ENCODE results near the gene CCDC148.

The CCDC148 gene

DNA sequence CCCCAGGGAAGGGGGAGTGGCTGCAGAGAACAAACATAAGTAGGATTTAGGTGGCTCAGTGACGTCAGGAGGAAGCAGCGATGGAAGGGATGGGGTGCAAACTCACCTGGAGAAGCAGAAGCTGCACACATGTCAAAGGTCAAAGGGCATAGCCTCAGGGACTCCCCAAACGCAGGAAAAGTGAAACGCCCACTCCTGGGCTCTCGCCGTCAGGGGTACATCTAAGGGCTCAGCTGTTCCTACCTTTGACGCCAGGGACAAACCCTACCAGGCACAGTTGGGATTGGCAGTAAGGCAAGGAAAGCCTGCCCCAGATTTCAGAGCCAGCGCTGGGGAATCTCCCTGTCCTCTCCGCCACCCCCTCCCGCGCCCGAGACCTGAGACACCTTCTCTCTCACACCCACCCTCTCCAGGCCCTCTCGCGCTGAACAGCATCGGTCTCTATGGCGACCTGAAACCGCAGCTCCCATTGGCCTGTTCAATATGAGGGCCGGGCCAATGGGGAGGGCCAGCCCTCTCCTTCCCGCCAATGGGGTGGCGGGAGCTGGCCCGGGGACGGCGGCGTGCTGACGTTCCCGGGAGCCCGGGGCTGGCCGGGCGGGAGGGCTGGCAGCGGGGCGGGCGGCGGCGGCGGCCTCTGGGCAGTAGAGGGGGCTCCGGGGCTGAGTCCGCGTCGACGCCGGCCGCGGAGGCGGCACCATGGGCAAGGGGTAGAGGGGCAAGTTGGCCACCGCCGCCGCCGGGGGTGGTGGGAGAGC, at the start of gene CCDC148, which contains the start of gene PKP4:
Gene CCDC148 (minus strand): TSS at position 445 of the 758 bp plus-strand sequence. CDS start 314 bp downstream, at position 131.
Gene PKP4 (plus strand): TSS at position 644 of the 758 bp plus-strand sequence. CDS start 76,233 bp downstream, outside the sequence.
- peak; percentile 41 for FAIRE-seq

DNA sequence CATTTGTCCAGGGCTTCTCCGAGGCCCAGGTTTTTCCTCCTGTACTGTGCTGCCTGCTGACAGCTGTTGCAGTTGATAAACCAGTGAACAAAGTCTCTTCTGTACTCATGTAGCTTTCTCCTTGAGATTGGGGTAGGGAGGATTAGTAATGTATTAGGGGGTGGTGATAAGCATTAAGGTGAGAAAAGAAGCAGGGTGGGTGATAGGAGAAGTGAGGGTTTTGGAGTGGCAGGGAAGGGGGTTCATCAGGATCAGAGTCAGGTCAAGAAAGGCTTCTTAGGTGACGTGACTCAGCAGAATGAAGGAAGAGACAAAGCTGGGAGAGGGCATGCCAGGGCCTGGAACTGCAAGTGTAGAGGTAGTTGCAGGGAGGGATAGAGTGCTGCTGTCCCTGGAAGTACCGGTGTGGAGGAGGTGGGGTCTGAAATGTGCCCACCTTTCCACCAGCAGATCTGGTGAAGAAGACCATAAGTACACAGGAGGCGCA, 48.9 kb upstream of the CCDC148 start:
- FAIRE-seq: no peak

DNA sequence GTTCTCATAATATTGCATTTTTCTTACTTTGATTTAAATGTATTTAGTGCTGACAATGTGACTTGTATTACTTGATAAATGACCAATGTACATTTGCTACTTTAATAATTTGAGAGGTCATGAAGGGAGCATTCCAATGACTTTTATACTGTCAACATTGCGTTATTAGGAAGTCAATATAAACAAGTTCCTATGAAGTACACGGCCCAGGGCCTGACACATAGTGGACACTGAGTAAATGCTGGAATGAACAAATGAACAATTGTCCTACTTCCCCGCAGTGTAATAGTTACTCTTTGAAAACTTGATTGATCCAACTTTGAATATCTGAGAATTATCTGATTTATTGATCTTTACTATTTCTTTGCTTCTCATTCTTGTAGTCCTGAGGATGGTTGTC, 47.5 kb upstream of the CCDC148 start:
- no peak for FAIRE-seq

DNA sequence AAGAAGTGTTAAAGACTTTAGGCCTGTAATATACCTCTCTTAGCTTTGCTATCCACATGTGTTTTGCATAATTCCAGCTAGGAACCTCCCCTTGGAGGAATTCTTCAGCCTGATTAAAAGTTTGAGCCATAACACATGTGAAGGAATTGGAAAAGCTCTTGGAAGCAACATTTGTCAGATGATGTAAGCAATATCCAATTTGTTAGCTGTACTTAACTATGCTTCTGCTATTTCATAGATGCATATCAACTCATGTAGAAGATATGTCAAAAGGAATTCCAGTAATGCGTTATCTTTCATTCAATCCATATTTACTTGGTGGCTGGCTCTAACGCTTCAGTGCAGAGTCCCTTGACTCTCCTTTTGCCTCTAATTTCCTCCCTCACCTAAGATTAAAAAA, 46.4 kb upstream of the CCDC148 start:
- FAIRE-seq: no peak

DNA sequence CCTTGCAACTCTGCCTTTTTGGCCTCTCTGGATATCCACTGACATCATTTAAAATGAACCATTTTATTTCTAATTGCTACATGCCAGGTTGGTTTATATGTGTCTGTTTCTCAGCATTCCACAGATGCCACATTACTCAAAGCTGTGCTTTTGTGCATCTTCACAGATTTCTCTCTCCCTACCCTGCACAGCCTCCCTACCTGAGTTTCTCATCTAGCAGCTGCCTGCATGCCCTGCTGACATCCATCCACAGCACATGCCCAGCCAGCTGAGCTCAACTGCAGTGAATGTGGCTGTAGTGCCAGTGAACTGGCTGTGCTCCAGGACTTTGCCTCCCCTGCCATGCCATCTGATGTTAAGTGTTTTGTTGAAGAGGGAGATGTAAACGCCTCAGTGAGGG, 44.7 kb upstream of the CCDC148 start:
- FAIRE-seq: no peak

DNA sequence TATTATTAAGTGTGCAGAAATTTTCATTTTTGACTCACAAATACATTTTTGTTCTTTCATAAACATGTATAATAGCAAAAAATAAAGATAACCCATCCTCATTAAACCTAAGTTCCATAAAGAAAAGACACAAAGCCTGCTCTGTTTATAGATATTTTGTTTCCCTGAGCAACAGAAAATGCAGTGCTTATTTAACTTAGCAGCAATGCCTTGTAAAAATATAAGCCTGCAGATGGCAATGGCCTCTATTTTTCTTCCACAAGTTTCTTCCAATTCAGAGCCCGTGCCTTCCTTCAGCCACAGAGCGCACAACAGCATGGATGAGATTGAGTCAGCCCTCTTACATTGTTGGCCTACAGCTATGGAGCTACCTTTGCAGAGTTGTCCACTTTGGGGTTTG, 43.8 kb upstream of the CCDC148 start:
- no peak for FAIRE-seq

DNA sequence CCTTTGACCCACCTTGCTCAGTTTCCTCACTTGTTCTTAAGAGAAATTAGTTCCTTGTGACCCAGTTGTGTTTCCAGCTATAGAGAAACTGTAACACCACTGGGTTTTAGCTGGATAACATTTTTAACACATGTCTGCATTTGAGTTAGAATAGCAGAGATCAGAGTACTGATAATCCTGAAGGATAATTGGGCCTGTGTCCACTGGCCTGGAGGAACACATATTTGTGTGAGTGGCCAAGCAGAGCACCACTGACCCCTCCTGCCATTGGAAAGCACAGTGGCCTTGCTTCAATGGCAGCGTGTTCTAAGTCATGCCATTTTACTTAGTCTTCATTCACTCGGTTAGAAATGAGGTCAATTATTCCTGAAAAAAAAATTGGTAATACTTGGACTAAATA, 42.8 kb upstream of the CCDC148 start:
- no peak for FAIRE-seq

DNA sequence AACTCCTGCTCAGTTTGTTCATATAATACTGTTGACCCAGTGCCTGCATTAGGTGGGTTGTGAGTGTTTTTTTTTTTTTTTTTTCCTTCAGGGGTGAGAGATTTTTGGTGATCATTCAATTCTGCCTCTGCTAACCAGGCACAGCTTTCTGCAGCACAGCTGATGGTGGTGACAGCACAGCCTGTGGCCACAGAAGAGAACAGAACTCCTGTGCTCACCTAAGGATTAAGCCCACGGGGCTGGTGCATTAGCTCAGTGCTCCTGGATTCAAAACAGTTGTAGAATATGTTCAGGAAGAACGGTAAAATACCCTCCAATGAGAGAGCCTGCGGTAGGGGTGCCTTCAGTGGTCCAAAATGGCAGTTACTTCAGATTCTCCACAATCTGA, 42.2 kb upstream of the CCDC148 start:
- FAIRE-seq: no peak

DNA sequence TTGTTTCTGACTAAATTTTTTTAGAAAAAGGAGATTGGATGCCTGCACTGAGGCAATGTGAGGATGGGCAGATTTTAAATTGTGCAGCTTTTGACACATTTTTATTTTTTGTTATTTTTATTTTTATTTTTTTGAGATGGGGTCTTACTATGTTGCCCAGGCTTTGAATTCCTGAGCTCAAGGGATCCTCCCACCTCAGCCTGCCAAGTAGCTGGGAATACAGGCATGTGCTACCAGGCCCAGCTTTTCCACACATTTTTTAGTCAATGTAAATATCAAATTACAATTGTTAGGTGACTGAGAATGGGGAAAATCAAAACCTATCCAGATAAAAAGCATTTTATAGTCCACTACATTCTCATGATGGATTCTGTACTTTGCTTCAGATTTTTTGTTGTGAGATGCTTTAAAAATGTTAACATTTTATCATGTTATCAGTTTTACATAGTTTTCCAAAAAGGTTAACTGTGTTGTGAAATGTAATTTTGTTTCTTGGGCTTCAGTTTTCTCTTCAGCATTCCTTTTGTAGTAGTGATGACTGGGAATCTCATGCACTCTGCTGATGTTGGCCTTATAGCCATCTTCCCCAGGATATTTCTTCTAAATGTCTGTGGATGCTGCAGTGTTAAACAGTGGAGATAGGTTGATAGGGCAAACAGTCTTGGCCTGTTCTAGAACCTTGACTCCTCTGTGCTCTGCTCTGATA, 41.6 kb upstream of the CCDC148 start:
- no peak for FAIRE-seq

DNA sequence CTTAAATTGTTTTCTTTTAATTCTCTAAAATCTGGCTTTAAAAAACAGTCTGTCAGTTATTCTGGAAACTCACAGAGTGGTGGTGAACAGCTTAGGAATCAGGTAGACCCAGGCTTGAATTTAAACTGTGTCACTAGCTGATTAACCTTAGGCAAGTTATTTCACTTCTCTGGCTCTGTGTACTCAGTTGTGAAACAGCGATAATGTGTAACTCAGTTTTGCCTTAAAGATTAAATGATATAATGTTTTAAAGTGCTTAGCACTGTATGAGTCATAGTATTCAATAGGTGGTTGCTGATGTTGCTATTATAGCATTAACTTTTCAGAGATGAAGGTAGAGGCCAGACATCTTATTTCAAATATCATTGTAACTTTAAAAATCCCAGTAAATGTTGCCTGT, 40.9 kb upstream of the CCDC148 start:
- no peak for FAIRE-seq

DNA sequence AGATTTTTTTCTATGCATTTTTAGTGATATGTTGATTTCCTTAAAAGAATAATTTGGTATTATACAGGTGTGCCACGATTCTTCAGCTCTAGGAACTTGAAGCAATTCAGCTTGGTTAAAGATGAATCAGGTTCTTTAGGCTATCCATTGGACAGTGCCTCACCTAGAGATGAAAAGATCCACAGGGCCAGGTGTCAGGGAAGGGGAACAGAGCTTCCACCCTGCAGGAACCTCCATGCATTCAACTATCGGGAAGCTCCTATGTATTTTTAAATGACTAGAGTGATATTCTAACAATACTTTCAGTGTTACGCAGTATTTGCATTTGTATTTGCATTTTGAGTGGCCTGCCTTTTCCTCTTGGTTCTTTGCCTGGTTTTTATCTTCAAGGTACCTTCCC, 40.4 kb upstream of the CCDC148 start:
- no peak for FAIRE-seq

DNA sequence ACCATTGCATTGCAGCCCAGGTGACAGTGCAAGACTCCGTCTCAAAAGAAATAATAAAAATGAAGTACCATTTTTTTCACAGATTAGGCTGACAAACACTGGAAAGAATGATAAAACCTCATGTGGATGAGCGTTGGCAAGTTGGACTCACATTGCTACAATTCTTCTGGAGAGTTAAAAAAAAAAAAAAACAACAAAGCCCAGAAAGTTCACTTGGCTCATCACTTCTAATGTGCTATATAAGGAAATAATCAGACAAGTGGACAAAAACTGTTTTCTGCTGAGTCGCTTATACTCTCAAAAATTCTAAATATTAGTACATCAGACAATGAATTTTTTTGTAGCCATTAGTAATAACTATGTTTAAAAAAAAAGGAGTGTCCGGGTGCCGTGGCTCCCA, 38.6 kb upstream of the CCDC148 start:
- FAIRE-seq: no peak

DNA sequence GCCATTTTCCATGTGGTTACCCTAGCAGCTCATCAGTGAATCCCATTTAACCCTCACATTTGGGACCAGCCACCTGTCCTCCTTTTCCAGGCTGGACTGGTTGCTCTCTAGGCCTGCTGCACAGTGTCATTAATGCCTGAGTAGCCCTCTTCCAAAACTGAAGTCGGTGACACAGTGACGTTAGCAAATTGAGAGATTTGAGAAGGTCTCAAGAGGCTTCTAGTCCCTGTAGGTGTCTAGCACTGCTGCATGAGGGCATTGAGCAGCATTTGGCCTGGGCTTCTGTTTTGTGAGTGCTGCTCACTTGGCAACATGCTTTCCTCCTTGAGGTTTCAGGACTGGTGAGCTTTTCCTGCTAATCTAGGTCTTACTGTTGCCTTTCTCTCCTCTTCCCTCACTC, 36.9 kb upstream of the CCDC148 start:
- FAIRE-seq: no peak

DNA sequence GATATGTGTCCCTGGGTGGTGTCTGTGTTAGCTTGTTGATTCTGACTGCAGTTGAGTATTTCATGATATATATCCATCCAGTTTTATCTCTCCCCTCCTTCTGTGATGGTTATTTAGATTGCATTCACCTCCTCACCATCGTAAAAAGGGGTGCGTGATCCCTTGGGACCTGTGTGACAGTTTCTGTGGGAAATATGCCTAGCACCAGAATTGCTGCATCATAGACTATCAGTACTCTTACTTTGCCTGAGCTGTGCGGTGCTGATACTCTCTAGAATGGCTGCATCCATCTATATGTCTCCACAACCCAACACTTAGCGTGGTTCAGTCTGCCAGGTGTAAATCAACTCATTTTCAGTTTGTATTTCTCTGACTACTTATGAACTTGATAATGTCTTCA, 34.5 kb upstream of the CCDC148 start:
- FAIRE-seq: no peak

DNA sequence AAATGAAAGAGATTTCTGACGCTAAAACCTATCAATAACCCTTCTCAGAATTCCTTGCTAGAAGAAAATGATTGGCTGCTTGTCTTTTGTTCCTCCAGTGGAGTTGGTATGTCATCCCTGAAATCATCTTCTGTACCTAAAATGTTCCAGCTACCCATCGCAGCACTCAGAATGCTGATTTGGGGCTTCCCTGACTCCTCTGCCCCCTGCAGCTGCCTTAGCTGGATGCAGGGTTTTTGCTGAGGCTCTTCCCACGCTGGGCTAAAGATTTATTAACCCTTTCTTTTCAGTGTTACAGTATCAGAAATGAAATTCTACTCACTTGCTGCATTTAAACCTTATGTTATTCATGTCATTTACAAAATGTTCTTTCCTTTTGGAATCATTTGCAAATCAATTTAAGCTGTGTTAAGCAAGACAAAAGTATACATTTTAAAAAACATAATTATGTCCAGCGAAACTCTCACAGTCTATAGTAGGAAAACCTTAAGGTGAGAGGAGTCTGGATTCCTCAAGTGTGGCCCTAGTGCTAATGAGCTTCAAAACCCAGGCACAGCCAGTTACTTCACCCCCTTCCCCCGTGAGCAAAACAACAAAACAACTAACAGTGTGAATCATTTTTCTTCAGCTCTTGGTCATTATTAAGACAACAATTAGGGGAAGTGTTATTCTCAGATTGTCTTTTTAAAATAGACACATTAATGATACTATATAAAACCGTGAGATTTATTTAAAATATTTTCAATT, 33.0 kb upstream of the CCDC148 start:
- FAIRE-seq: no peak

DNA sequence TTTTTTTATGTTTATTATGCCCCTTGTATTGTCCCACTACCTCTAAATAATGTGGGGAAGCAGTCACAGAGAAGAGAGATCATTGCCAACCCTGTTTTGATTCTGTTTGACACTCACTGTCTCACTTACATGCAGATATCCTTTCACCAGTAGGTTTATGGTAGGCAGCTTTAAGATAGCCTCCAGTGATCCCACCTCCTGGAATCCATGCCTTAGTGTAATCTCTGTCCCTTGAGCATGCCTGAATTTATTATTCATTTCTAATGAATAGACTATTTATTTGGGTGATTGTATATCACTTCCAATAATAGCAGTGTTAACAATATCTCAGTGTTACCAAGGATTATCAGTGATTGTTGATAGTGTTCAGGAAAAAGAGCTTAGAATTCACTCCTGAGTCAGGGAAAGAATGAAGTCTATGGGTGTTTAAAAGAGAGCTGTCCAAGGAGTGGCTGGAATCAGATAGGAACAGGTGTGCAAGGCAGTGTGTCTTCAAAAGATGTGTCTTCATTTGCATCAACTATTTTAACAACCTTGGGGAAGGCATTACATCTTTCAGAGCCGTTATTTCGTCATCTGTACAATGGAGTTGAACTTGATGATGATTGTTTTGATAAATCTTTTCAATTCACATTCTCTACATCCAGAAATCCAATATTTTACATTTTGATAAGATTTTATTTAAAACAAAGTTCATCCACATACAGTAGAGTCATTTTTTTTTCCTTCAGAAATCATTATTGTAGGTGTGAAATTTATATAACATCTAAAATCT, 32.1 kb upstream of the CCDC148 start:
- FAIRE-seq: no peak

DNA sequence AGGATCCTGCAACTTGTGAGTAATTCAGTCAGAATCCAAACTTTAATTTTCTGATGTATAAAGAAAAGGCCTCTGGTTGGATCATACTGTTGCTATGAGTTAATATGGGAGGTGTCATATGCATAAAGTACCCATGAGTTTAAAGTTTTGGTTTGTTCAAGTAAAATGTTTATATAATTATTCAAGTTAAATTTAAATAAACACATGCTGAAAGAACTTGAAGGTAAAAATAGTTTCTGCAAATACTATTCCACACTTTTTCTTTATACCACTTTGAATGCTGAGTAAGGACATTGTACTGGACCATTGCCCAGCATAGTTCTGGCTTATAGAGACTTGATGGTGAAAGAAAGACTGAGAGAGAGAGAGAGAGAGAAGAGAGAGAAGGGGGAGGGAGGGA, 30.9 kb upstream of the CCDC148 start:
- no peak for FAIRE-seq

DNA sequence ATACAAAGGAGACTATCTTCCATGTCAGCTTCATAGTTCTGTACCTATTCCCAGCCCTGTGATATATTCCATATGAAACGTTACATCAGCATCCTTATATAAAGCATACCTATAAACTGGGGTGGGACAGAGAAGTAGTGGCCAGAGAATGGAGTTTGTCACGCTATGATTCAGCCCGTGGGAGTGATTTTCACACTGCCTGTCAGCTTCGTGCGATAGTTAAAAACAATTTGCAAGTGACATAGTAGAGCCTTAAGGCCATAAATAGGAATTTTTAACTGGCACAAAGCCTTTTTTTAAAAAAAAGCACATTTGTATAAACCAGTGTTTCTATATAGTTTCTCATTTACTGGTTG, 30.4 kb upstream of the CCDC148 start:
- FAIRE-seq: no peak

DNA sequence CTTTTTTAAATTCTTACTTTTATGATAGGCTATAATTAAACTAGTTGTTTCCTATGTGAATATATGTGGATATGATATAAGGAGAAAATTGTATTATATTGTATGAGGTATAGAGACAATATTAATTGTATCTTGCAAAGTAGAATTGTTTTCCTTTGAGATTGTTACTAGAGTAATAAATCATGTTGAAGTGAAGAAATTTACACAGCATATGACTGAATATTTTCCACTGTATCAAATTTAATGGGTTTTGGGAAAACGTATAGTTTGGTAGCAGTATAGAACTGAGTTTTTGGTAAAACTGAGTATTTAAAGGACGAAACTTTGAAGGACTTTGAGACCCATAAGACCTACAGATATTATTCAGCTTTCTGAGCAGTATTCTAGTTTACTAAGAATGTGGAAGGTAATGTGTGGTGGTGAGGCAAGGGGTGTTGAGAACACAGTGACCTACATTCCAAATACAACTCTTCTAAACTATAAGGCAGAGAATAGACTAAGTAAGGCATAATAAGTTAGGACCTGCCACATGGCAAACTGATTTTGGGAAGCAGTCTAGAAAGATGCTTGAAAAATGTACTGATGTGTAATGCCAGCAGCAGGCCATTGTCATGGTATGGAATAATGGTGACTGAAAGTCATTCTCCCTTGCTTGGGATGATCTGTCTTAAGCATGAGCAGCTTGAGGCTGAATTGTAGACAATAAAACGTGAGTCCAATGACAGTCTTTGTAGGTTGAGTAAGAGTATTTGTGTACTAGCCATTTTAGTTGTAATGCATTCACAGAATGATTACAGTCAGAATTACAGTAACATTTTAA, 29.8 kb upstream of the CCDC148 start:
- FAIRE-seq: no peak

DNA sequence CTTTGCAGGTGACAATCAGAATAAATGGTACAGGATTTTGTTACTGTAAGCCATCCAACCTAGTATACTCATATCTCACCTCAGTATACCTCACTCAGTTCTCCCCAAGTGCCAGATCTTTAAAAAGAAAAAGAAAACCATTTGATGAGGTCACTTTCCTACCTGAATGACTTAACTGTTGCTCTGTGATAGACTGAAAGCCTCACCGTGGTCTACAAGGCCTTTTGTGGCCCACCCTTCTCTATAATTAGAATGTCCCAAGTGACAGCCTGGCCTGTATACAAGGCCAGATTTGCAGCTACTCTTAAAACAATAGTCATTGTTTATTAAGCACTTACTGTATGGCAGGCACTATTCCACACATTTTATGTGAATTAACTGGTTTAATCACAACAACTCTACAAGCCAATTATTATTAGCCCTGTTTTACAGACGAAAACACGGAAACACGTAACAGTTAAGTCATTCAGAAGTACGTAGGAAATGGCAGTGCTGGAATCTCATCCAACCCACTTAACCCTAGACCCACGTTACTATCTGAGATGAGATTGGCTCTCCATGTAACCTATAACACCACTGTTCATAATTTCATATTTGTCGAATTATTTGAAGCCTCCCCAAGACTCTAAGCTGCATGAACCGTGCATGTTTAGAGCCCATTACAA, 28.5 kb upstream of the CCDC148 start:
- no peak for FAIRE-seq

DNA sequence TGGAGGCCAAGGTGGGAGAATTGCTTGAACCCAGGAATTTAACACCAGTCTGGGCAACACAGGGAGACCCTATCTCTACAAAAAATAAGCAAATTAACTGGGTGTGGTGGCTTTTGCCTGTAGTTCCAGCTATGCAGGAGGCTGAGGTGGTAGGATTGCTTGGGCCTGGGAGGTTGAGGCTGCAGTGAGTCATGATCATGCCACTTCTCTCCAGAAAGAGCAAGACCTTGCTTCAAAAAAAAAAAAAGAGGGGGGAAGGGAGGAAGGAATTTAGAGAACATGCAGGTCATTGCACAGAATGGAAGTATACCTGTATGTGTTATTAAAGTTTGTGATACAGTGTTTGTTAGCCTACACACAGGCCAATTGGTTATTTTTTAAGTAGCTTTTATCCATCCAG, 26.0 kb upstream of the CCDC148 start:
- no peak for FAIRE-seq

Data from A204.1 (cell line).